Measurements from ENCODE around the gene PIK3R2. TPM values are rescaled to one million over a fixed set of nuclear protein-coding genes. Genes with fewer than 3 reads are reported as not detected.
A peak's percentile ranks its signal among the peaks of the same experiment; 100 is the strongest.

PIK3R2 gene
- total RNA-seq, 1 donor from 2014 or later, result 47.0 TPM

GRCh38 chr19:18117364-18117691, 35.6 kb upstream of the PIK3R2 start:
- H3K9me3 Mint-ChIP-seq, result no peaks in the 10 kb centered on the region
- peak overlapping the region; percentile 88 for H3K4me3 Mint-ChIP-seq
- no peak for DNase-seq (ENCODE audit: extremely low spot score, unreplicated experiment)
- H3K36me3 Mint-ChIP-seq, result no peaks in the 10 kb centered on the region
- peaks cover 22% of the 10 kb centered on the region for H3K4me1 Mint-ChIP-seq (ENCODE audit: unreplicated experiment)
- peaks cover 4% of the 10 kb centered on the region for H3K27me3 Mint-ChIP-seq
- H3K27ac Mint-ChIP-seq, result peak overlapping the region; percentile 36
- no peak for TF ChIP-seq CTCF (conservative IDR thresholded peaks at IDR 0.05)

GRCh38 chr19:18117692-18118378, 35.1 kb upstream of the PIK3R2 start:
- TF ChIP-seq CTCF (conservative IDR thresholded peaks at IDR 0.05), result no peak
- Mint-ChIP-seq H3K27me3 (peaks cover 1% of the 10 kb centered on the region), H3K4me3 (peak overlapping the region; percentile 88), H3K9me3 (no peaks in the 10 kb centered on the region), H3K4me1 (ENCODE audit: unreplicated experiment) (peaks cover 22% of the 10 kb centered on the region), H3K36me3 (no peaks in the 10 kb centered on the region), H3K27ac (peak overlapping the region; percentile 36)
- DNase-seq (ENCODE audit: extremely low spot score, unreplicated experiment), result peak; percentile 96

- Mint-ChIP-seq H3K9me3 (no peaks in the 10 kb centered on the region), H3K27me3 (no peaks in the 10 kb centered on the region), H3K4me1 (ENCODE audit: unreplicated experiment) (peaks cover 22% of the 10 kb centered on the region), H3K36me3 (no peaks in the 10 kb centered on the region), H3K27ac (no peak overlapping the region), H3K4me3 (peak overlapping the region; percentile 83)
- no peak for TF ChIP-seq CTCF (conservative IDR thresholded peaks at IDR 0.05)
- DNase-seq (ENCODE audit: extremely low spot score, unreplicated experiment), result no peak
These were observed 34.4 kb upstream of the PIK3R2 start for GRCh38 chr19:18118420-18119012.

GRCh38 chr19:18119013-18119716, 33.8 kb upstream of the PIK3R2 start:
- DNase-seq (ENCODE audit: extremely low spot score, unreplicated experiment), result no peak
- no peaks in the 10 kb centered on the region for H3K36me3 Mint-ChIP-seq
- H3K27me3 Mint-ChIP-seq, result no peaks in the 10 kb centered on the region
- peaks cover 22% of the 10 kb centered on the region for H3K4me1 Mint-ChIP-seq (ENCODE audit: unreplicated experiment)
- H3K27ac Mint-ChIP-seq, result peak overlapping the region; percentile 25
- H3K9me3 Mint-ChIP-seq, result no peaks in the 10 kb centered on the region
- no peak for TF ChIP-seq CTCF (conservative IDR thresholded peaks at IDR 0.05)
- peak overlapping the region; percentile 83 for H3K4me3 Mint-ChIP-seq

GRCh38 chr19:18119717-18120105, 33.3 kb upstream of the PIK3R2 start:
- Mint-ChIP-seq H3K36me3 (no peaks in the 10 kb centered on the region), H3K9me3 (no peaks in the 10 kb centered on the region), H3K27ac (peak overlapping the region; percentile 24), H3K4me1 (ENCODE audit: unreplicated experiment) (peaks cover 22% of the 10 kb centered on the region), H3K27me3 (no peaks in the 10 kb centered on the region), H3K4me3 (peak overlapping the region; percentile 43)
- no peak for TF ChIP-seq CTCF (conservative IDR thresholded peaks at IDR 0.05)
- DNase-seq (ENCODE audit: extremely low spot score, unreplicated experiment), result no peak
